NCI-H1092 (cell line): Measurements from ENCODE around the gene MRC1.

ENCODE experiments used
- DNase-seq: peaks from one replicate; lab custom pipeline; 2025; lab: John Stamatoyannopoulos, UW

Gene MRC1

DNA sequence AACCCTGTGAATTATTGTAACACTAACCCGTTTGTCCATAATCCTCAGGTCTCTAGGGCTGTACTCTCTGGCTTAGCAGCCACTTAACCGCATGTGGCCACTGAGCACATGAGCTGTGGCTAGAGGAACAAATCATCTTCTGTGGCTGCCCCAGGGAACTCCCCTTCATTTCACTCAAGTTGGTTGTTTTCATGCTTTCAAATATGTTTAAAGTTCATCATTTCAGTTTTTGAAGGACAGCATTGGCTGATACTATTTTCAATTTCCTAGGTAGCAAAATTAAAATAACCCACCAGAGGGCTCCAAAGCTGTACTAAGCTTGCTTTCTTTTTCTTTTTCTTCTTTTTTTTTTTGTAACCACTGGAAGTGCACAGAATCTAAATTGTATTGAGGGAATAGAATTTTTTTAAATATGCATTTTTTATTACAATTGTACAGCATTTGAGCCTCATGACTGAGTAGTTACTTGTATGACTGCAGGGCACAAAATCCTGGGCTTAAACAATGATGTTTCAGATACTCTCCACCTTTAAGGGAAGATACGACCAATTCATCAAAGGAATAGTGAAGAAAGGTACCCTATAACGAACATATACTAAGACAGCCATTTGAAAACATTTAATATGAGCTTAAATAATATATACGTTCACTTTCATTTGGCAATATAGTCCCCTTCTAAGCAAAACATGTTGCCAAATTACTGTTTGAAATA, 38.6 kb downstream of the MRC1 start:
- no peak for DNase-seq

GRCh38 chr10:17848646-17849045, 39.5 kb downstream of the MRC1 start:
- no peak for DNase-seq

DNA sequence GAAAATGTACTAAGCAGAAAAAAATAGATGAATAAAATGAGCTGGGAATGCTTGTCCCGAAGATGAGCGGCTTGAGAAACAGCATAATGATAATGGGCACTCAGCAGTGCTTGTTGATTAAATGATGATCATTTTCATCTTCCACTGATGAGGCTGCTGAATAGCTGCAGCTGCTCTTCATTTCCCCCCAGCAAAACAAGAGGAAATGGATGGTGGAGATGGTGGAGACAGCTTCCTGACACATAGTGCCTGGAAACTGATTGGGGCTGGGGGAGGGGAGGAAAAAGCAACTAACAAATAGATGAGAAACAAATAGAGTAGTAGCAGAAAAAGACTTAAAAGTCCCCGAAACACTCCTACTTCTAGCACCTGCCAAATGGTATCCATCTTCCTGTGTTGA, 41.4 kb downstream of the MRC1 start:
- DNase-seq, result no peak

DNA sequence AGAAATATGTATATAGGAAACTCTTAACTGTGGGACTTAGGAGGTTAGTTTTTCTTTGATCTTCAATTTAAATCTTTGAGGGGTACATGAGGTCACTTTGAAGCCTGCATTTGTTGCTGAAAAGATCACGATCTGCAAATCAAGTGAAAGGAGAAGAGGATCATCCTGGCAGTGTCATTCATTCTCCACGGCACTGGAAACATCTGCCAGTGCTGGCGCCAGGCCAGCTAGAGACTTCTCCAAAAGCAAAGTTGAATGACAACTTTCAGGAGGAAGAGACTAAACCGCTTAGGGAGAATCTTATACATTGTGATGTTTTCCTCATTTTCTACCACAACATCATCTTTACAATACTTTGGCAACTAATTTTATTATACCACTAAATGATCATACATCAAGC, 42.5 kb downstream of the MRC1 start:
- DNase-seq, result no peak

DNA sequence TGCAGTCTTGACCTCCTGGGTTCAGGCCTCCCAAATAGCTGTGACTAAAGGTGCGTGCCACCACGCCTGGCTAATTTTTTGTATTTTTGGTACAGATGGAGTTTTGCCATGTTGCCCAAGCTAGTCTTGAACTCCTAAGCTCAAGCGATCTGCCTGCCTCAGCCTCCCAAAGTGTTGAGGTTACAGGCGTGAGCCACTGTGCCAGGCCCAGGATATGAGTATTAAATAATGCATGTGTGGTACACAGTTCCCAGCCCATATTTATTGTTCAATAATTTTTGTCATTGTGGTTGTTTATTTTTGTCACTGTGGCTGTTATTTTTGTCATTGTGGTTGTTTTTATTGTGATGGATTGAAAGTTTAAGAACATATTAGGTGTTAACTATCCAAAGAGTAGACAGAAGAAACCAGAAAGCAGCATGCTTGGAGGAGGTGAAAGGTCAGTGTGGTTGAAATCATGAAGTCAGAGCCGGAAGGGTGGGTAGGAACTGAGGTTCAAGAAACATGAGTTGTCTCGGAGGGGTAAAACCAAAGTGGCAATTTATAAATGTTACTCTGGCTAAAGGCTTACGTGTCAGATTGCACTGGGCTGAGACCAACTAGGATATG, 45.0 kb downstream of the MRC1 start:
- DNase-seq, result no peak

DNA sequence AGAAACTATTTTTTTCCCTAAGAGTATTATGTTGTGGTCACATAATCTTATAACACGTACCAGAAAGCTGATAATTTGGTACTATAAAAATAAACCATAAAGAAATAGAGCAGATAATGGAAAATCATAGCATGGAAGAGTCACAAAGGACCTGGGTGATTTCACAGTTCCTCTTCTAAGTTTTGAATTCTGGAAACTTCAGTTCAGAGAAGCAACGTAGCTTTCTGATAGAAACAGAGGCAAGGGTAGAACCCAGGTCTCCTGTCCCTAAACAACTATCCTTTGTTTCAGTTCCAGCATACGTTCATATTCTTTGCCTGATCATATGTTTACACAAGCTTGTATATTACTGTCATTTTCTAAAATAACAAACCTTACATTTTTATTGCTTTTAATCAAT, 47.9 kb downstream of the MRC1 start:
- DNase-seq, result no peak

DNA sequence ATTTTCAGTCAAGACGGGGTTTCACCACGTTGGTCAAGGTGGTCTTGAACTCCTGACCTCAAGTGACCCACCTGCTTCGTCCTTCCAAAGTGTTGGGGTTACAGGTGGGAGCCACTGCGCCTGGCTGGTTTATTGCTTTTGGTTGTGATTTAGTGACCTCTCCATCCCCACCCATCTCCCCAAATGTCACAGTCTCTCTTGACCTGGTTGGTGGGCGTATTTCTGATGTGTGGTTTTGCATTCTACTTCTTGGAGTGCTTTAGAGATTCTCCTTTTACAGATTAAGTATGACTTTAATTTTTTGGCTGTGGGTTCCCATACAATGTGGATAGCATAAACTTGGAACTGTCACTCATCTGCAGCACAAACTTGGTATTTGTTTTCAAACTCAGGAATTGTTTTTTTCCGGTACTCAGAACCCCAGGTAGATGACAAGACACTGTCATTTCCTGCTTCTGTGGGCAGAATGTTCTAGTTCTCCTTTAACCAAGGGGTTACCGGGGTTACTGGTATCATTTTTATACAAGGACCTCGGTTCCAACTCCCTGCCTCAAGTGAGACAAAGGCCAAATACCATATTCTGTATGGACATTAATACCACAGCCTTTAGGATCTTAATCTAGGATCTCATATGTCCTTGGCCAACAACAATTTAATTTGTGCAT, 50.5 kb downstream of the MRC1 start:
- no peak for DNase-seq

- DNase-seq, result no peak
These were observed 52.6 kb downstream of the MRC1 start for GRCh38 chr10:17861760-17862159.

GRCh38 chr10:17865351-17865750, 56.2 kb downstream of the MRC1 start:
- DNase-seq, result no peak

GRCh38 chr10:17866346-17866745, 57.2 kb downstream of the MRC1 start:
- no peak for DNase-seq

DNA sequence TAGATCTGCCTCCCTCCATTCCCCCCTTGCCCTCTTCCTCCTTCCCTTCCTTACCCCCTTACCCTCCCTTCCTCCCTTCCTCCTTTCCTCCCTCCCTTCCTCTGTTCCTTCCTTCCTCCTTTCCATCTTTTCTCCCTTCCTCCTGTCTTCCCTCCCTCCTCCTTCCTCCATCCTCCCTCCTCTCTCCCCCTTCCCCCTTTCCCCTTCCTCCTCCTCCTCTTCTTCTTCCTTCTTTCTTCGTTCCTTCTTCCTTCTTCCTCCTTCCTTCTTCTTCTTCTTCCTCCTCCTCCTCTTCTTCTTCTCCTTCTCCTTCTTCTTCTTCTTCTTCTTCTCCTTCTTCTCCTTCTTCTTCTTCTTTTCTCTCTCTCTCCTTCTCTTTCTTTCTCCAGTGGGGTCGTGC, 57.9 kb downstream of the MRC1 start:
- no peak for DNase-seq

DNA sequence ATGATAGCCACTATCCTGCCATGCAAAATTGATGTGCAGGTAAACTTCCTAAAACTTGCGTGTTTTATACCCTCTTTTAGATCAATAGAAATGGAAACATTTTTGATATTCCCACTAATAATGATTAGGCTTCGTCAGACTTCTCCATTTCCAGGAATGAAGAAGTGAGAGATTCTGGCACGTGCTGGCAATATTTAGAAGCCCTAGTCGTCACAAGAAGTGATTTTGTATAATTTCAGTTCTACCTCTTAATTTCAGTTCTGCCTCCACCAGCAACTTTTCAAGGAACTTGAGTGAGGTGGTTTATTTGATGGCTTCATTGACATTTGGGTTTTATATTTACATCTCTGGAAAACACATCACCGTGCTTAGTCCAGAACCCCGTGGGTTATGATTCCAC, 61.9 kb downstream of the MRC1 start:
- DNase-seq, result no peak

GRCh38 chr10:17872191-17873091, 63.3 kb downstream of the MRC1 start:
- no peak for DNase-seq

GRCh38 chr10:17873946-17874345, 64.8 kb downstream of the MRC1 start:
- DNase-seq, result no peak

DNA sequence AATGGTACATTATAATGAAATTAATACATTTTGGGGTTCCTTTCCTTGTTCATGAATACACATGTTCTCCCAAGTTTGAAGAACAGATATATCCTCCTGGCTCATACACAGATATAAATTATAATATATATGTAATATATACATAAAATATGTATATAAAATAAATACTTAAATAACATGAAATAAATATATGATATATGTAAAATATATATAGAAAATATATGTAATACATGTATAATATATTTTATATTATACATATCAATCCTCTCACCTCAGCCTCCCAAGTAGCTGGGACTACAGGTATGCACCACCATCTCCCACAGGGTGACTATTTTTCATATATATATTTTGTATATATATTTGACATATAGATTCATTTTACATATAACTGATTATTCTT, 68.0 kb downstream of the MRC1 start:
- no peak for DNase-seq

DNA sequence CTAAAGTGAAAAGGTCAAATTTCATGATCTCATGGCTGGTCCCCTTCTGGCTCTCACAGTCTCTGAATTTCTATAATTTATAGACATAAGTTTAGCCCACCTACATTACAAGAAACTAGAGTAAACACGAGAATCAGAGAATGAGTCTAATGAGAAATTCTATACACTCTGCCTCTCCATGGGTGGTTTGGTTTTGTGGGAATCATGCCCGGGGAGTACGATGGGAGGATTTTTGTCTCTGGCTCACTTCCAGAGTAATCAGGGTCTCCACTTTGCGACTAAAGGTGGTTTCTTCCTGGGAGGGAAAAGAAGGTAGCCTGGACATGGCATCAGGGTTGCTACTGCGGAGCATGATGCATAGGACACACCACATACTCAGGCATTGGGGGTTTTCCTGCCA, 69.7 kb downstream of the MRC1 start:
- DNase-seq, result no peak

DNA sequence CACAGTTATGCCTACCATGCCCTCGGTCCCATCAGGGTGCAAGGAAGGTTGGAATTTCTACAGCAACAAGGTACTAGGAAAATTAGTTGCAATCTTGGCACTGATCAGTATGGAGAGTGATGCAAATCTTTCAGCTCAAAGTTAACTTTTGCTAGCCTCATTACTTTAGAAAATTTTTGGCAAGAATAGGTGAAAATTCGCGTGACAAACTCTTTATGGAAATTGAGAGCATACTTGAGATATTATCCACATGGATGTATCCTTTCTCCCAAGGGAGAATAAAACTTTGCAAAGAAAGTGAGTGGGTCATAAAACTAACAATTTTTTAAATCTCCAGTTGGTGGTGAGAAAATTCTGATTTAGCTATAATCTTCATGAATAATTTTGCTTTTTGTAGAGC, 71.5 kb downstream of the MRC1 start:
- no peak for DNase-seq

DNA sequence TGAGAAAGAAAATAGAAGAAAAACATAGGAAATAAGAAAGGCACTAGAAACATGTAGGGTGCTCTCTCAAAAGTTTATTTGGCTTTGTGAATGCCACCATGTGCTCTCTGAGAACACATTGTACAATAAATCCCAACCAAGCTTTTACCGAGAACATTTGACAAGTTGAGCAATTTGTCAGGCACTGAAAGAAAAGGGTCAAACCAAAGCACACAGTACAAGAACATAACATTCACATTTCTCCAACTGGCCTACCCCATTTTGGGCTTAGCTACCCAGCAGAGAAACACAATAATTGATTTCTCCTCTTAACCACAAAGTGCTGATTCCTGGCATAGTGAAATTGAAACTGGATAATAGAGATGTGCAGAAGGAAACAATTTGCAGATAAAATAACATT, 73.4 kb downstream of the MRC1 start:
- no peak for DNase-seq

GRCh38 chr10:17883621-17884020, 74.5 kb downstream of the MRC1 start:
- DNase-seq, result peak; percentile 20

GRCh38 chr10:17888189-17888588, 79.0 kb downstream of the MRC1 start:
- DNase-seq, result no peak

DNA sequence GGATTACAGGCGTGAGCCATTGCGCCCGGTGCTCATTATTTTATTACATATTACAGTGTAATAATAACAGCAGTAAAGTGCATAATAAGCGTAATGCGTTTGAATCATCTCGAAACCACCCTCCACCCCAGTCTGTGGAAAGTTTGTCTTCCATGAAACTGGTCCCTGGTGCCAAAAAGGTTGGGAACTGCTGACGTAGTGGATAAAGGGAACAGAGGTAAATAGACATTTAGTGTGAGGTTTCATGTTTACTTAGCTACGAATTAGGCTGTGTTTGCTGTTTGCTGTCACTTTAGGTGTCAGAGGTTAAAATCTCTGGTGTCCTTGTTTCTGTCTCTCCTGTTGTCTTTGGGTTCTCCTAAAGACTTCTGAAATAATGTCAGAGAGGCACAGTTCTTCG, 82.3 kb downstream of the MRC1 start:
- no peak for DNase-seq

GRCh38 chr10:17904564-17904963, 95.4 kb downstream of the MRC1 start:
- no peak for DNase-seq

DNA sequence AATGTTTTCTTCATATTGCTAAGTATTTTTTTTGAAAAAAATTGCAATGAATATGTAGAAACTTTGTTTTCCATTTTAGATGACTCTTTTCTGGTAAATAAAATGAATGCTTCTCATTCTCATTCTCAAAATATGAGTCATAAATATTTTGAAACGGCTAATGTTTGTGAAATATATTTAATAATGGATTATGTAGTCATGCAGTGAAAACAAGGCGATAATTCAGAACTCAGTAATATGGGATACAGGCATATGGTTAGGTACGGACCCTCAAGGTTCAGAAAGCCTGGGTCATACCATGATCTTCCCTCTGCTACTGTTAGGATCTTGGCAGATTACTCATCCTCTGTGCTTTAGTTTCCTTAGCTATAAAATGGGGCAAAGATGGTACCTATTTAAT, 96.3 kb downstream of the MRC1 start:
- no peak for DNase-seq
